Glomerular visceral epithelial cell (primary cell): ENCODE measurements around the gene DISP3.
"Not testable (repeated sequence)": the region's sequence is repeated elsewhere in the genome, so short reads cannot be mapped to it uniquely, and the experiment has no call there.

ENCODE experiments used
- DNase-seq: peaks from one replicate; pipeline ENCODE4 v3.0.0-alpha.2; 2016; ENCODE audit errors: extremely low spot score

DISP3 gene

GRCh38 chr1:11575553-11575952 is 96.6 kb downstream of the DISP3 start:
- no peak for DNase-seq

- DNase-seq: no peak
These were observed 97.3 kb downstream of the DISP3 start for GRCh38 chr1:11576109-11576875.

- DNase-seq: no peak
These were observed 99.0 kb downstream of the DISP3 start for GRCh38 chr1:11578004-11578403.

- no peak for DNase-seq
These were observed 100.6 kb downstream of the DISP3 start for GRCh38 chr1:11579506-11579905.

GRCh38 chr1:11580049-11580448 is 101.1 kb downstream of the DISP3 start:
- not testable (repeated sequence) for DNase-seq

GRCh38 chr1:11581445-11581991 is 102.6 kb downstream of the DISP3 start:
- DNase-seq: no peak

- no peak for DNase-seq
These were observed 106.4 kb downstream of the DISP3 start for GRCh38 chr1:11585389-11585788.
